Hematopoietic multipotent progenitor cell treated with erythropoietin and hydrocortisone succinate and interleukin-3 and kit ligand, for 4 days (in vitro differentiated cells): Measurements from ENCODE around the gene TCP11L2.
A peak's percentile ranks its signal among the peaks of the same experiment; 100 is the strongest.

ENCODE experiments used
- DNase-seq: peaks from one replicate; pipeline ENCODE4 v3.0.0-alpha.2; 2015

TCP11L2 gene

DNA sequence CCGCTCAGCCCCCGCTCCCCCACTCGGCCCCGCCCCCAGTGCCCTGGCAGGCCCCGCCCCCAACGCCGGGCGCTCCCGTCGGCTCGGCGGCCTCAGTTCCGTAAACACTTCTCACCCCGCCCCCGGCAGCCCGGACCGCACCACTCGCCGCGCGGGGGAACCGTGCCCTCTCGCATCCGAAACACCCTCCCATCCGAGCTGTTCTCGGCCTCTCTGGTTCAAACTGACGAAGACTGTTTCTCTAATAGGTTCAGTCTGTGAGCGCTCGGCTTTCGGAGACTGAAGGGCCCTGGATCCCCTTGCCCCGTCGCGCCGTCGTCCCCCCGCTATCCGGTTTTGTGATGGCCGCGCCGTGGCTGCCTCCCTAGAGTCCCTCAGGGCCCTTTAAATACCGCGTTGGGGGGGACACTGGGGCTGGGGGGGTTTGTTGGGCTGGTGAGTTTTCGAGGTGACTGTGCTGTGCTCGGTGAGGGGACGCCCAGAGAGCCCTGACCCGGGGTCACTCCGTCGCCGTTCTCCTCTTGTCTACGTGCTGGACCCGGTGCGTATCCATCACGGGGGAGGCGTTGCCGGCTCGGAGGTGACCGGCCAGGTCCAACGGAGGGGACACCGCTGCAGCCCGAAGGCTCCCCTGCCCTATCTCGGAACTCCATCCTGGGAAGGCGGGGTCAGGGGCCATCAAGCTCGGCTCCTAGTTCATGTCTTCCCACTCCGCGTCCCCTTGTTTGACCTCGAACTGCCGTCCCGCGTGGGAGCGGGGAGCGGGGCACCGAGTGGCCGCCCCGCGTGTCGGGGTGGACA, at the start of gene TCP11L2:
TCP11L2 (plus strand) TSS at position 333 of the 801 bp plus-strand sequence. CDS start 8,343 bp downstream, outside the sequence.
- peak; percentile 91 for DNase-seq

DNA sequence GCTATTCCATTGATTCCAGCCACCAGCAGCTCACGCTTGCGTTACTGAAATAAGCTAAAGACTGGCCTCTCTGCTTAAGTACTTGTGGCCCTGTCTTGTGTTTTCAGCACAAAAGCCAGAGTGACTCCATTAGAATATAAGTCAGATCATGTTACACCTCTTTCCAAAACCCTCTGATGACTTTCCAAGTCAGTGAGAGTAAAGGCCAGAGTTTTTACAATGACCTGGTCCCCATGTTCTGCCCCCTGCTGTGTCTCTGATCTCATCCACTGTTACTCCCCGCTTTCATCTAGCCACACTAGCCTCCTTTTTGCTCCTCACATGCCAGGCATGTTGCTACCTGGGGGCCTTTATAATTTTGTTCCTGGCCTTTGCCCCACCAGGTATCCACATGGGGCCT, 47.8 kb upstream of the TCP11L2 start:
- no peak for DNase-seq

DNA sequence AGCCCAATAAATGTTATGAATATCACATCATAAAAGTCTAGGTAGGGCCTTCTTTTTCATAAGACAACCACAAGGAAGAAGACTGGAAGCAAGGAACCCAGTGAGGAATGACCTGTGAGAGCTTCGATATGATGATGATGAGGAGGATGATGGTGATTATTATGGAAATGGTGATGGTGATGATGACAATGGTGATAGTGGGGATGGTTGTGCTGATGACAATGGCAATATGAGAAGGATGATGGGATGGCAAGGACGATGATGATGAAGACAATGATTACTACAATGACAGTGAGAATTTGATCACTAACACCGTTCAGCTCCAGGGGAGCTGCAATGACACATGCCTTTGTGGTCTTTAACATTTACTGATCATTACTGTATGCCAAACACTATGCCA, 47.0 kb upstream of the TCP11L2 start:
- no peak for DNase-seq

DNA sequence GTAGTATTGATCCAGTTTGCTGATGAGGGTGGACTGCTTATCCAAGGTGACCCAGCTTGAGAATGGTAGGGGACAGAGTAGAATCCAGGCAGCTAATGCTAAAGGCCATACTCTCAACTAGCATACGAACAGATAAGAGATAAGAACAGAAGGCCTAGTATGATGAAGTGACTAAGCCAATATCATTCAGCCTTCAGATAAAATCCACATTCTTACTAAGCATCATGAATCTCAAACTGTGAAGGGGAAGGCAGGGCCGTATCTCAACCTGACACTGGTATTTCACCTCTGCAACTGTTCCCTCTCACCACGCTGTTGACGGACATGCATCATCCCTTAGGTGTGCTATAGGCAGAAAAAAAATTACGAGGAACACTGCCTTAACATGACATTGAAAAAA, 46.6 kb upstream of the TCP11L2 start:
- DNase-seq: peak; percentile 16

DNA sequence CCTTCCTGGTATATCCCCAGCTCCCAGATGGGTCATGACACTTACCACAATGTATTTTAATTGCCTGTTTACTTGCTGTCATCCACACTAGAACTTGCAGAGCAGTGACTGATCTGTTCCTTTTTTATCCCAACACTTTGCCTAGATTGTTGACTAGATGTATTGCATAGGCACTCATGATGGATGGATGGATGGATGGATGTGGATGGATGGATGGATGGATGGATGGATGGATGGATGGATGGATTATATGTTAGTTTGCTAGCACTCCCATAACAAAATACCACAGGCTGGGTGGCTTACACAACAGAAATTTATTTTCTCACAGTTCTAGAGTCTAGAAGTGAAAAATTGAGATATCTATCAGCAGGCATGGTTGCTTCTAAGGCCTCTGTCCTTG, 46.0 kb upstream of the TCP11L2 start:
- no peak for DNase-seq

DNA sequence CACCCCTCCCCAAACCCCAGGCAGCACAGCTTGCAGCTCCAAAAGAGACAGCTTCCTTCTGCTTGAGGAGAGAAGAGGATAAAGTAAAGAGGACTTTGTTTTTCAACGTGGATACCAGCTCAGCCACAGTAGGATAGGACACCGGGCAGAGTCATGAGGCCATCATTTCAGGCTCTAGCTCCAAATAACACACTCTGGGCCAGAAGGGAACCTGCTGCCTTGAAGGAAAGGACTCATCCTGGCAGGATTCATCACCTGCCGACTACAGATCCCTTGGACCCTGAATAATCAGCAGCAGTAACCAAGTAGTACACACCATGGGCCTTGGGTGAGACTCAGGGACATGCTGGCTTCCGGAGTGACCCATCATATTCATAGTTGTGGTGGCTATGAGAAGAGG, 44.3 kb upstream of the TCP11L2 start:
- DNase-seq: no peak

DNA sequence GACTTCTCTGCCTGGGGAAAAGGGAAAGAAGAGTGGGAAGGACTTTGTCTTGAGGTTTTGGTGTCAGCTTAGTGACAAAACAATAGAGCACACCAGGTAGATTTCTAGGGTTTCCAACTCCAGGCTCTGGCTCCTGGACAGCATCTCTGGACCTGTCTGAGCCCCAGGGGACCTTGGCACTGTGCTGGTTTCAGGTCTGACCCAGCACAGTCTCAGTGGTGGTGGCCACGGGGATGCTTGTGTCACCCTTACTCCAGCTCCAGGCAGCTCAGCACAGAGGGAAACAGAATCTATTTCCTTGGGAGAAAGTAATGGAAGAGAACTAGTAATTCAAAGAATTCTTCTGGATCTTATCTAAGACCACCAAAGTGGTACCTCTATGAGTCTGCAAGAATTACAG, 43.6 kb upstream of the TCP11L2 start:
- DNase-seq: no peak

DNA sequence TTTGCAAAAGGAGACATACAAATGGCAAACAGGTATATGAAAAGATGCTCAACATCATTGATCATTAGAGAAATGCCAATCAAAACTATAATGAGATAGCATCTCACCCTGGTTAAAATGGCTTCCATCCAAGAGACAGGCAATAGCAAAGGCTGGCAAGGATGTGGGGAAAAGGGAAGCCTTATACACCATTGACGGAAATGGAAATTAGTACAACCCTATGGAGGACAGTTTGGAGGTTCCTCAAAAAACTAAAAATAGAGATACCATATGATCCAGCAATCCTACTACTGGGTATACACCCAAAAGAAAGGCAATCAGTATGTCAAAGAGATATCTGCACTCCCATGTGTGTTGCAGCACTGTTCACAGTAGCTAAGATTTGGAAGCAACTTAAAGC, 37.4 kb upstream of the TCP11L2 start:
- no peak for DNase-seq

DNA sequence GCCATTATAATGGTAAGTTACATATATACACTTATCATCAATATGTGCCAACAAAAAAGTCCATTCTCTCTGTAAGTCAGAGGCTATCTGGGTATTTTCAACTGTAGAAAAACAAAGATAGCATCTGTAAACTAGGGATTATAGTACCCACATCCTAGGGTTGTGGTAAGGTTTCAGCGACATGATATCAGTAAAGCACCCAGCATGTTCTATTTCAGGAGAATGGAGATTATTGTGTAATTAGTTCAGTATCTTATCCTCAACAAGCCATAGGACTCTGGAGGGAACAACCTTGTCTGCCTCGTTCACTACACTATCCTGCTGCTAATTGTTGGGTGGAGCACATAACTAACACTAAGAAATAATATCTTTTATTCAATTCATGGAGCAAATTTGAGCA, 35.0 kb upstream of the TCP11L2 start:
- peak; percentile 86 for DNase-seq

DNA sequence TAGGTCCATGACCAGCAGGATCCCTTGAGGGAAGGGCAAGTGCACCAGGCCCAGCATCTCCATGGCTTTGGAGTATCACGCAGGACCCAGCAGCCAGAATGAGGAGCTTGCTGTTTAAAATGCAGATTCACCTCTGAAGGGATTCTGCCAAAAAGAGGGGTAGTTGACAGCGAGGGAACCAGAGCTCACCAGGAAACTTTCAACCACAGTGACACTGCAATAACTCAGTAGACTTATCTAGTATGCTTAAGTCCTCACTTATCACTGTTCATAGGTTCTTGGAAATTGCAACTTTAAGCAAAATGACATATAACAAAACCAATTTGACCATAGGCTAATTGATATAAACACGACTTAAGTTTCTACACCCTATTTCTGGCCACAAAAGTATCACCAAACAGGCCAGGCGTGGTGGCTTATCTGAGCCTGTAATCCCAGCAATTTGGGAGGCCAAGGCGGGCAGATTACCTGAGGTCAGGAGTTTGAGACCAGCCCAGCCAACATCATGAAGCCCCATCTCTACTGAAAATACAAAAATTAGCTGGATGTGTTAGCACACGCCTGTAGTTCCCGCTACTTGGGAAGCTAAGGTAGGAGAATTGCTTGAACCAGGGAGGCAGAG, 33.3 kb upstream of the TCP11L2 start:
- peak; percentile 92 for DNase-seq

DNA sequence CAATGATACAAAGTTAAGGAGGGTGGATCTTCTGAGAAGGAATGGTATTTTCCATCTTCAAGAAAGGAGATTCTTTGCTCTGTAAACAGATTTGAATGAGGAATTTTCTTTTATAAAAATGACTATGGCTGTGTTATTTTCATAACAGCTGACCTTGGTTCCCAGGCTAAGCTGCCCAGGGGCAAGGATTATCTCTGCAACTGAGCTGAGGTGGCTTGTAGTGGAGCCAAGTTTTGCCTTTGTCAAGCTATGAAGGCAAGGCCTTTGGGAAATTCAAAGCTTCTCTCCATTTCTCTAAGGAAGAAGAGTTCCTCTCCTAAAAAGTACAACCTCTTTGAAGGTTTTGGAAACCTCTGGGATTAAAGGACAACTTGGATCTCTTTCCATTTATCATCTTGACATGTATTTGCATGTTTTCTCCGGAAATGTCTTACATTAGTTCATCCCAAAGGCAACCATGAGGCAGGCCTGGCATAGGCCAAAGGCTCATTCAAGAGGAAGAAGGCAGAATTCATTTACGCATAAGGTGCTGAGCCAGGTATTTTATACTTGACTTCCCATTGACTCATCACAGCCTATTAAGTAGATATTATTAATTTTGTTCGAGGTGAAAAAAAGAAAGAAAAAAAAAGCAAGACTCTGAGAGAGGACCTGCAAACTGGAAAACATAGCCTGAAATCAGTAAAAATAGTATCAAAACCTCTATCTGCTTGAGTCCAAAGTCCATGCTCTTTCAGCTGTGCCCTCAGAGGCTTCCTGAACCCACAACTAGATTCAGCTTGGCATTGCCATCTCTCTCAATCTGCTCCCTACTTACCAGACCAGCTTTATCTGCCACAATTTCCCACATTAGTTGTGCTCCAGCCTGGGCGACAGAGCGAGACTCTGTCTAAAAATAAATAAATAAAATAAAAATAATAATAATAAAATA, 30.7 kb upstream of the TCP11L2 start:
- DNase-seq: no peak

DNA sequence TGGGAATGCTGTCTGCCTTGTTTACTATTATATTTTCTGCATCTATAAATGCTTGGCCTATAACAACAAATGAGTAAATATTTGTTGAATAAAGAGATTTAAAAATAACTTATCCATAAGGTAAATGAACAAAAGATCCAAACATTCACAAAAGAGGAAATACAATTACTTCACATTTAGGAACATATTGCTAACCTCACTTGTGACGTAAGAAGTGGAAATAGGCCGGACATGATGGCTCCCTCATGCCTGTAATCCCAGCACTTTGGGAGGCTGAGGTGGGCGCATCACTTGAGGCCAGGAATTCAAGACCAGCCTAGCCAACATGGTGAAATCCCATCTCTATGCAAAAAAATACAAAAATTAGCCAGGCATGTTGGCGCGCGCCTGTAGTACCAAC, 29.0 kb upstream of the TCP11L2 start:
- DNase-seq: no peak

DNA sequence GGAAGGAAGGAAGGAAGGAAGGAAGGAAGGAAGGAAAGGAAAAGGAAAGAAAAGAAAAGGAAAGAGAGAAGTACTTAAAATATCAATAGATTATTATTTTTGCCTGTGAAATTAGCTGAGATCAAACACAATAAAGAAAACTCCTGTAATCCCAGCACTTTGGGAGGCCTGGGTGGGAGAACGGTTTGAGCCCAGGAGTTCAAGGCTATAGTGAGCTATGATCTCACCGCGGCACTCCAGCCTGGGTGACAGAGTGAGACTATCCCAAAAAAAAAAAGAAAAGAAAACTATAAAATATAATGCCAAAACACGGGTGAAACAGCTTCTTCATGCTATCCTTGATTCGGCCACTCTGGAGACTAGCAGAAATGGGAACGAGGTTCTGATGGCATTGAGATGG, 28.5 kb upstream of the TCP11L2 start:
- DNase-seq: no peak

DNA sequence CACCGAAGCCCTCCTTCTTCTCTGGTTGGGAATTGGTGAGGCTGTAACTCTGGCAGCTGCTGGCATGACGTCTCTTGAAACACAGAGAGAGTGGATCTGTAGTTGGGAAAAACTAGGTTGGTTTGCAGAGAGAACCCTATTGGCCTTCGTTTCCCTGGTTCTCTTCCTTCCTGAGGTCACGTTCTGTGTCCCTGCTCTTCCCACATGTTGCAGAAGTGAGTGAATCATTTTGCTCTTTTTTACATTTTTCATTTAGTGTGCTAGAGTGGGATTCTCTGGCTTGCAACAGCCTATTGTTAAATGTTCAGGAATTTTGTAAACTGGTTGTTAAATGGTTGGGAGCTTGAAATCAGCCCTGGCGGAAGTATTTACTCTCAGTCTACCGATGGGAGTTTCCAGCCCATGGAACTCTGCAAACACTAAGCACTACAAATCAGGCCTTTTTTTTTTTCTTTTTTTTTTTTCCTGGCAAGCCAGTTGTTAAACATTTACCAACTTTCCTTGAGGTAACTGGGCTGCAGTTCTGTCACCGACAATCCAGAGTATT, 27.9 kb upstream of the TCP11L2 start:
- no peak for DNase-seq

DNA sequence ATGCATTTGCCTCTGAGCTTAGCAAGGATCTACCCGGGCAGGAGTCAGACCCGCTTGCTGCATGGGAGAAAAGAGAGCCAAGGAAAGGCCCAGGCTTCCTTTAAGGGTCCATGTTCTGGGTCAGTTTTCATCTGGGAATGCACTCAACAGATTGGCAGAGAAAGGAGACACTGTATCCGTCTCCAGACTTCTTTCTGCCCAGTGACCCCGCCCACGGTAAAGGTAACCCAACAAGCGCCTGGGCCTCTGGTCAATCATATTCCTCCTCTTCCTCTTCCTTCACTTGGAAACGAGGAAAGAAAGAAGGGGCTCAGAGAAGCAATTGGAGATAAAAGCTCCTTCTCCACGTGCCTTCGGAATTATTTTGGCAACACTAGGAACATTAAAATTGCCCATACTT, 27.1 kb upstream of the TCP11L2 start:
- no peak for DNase-seq

DNA sequence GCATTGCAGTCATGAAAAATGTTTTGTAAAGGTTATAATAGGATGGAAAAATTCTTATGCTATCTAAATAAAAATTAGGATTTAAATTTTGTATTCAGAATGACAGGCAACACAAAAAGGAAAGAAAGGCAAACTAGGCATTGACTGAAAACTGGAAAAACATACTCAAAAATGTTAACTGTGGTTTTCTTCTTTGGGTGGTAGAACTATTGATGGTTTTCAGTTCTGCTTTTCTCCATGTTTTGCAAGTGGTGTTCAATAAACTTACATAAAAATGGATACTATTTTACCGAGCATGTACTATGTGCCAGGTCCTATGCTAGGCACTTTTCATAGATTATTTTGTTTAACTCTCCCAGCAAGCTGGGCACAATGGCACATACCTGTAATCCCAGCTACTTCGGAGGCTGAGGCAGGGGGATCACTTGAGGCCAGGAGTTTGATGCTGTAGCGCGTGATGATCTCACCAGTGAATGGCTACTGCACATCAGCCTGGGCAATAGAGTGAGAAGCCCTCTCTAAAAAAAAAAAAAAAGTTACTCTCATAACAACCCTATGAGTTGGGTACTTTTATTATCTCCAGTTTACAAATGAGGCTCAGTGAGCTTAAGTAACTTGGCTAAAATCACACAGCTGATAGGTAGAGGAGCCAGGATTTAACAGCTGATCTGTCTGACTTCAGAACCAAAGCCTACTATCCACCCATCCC, 26.3 kb upstream of the TCP11L2 start:
- no peak for DNase-seq

DNA sequence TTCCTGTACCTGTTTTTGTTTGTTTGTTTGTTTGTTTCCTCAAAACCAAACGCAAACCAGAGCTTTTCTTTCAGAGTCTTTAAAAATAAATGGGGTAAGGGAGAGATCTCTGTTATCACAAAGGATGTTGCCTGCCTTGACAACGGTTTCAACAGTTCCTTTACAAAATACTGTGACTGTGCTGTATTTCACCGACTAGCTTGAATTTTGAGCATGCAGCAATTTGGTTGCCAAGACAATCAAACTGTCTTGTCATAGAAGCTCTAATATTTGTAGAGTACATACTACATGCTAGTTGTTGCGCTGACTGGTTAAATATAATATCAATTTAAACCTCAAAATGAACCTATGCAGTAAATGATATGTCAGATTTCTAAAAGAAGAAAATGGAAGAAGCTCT, 22.4 kb upstream of the TCP11L2 start:
- peak; percentile 28 for DNase-seq

DNA sequence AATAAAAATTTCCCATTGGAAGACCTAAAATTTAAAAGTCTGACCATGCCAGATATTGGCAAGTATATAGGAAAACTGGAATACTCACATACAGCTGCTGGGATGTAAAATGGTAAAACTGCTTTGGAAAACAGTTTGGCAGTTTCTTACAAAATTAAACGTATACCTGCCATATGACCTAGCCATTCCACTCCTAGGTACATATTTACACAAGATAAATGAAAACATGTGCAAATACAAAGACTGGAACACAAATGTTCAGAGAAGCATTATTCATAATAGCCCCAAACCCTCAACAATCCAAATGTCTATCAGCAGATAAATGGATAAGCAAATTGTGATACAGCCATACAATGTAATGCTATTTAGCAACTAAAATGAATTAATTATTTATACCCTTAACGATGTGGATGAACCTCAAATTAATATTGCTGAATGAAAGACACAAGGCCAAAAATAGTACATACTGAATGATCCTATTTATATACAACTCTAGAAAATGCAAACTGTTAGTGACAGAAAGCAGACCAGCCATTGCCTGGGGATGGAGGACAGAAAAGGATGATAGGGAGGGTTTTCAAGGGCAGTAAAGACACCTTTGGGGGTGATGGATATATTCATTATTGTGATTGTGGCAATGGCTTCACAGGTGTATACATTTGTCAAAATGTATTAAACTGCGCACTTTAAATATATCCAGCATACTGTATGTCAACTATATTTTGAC, 21.3 kb upstream of the TCP11L2 start:
- no peak for DNase-seq

DNA sequence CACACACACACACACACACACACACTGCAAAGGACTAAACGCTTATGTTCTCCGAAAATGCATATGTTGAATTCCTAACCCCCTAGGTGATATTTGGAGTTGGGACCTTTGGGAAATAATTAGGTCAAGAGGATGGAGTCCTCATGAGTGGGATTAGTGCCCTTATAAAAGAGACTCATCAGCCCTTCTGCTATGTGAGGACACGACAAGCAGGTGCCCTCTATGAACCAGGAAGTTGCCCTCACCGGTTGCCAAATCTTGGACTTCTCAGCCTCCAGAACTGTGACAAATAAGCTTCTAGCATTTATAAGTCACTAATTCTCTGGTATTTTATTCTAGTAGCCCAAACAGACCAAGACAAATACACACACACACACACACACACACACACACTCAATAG, 20.7 kb upstream of the TCP11L2 start:
- DNase-seq: no peak

DNA sequence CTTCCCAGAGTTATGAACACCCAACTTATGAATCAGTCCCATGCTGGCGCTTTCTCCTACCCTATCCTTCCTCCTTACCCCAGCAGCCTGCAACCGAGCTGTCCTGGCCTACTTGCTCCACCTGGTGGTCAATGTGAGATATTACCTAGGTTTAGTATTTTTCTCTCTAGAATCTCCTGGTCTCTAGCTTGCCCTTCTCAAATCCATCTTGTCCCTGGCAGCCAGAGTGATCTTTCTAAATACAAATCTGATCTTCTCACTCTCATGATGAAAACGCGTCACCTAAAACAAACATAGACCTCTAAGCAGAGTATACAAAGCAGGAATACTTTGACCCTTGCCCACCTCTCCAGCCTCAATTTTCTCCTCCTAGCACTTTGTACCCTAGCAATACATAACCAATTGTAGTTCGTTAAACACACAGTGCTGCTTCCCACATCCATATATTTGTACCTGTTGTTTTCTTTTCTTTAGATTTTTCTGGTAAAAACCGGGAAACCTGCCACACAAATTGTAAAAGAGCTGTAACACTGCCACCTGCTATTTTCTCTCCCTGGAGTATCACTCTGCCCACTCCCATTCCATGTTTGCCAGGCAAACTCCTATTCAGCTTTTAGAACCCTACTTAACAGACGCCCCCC, 20.0 kb upstream of the TCP11L2 start:
- peak; percentile 81 for DNase-seq

DNA sequence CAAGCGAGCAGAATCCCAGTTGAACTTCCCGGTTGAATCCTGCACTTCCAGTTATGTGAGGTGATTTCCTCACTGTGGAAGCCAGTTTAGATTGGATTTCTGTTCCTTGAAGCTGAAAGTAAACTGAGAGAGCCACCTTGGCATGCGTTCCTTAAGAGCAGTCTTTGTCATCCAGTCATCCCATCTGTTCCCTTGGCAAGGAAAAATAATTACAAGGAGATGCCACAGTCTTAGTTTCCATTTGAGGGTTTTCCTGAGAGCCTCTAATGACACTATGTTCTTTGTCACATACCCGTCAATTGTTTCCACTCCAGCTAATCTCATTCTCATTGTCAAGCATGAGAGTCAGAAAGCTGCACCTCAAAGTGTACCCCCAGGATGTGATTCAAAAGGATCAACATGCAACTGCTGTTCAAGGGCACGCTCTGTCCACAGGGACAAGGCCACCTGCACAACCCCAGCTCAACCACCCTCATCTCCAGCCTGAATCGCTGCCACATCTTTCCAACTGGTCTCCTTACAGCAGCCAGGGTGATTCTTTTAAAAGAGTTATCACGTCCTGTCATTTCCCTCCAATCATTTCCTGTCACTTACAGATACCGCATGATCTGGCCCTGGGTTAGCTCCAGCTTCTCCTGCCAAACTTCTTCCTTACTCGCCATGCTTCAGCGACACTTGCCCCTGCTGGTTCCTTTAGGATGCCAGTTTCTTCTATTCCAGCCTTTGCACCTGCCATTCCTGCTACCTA, 18.0 kb upstream of the TCP11L2 start:
- DNase-seq: no peak
